Esophagus squamous epithelium (tissue), 5 donors: Measurements from ENCODE around the gene F2RL2. TPM values are rescaled to one million over a fixed set of nuclear protein-coding genes. Genes with fewer than 3 reads are reported as not detected.

Source experiments
- DNase-seq: peaks from one replicate; lab custom pipeline; 2025; lab: John Stamatoyannopoulos, UW
- H3K27ac ChIP-seq, 4 donors: fragments of 200-600 bp; sonication (generic); one replicate each; pipeline ENCODE4 v1.5.1; 2016 to 2019; ENCODE audit warnings: mild to moderate bottlenecking in 1 of 4
- H3K27me3 ChIP-seq, 4 donors: fragments of 200-600 bp; sonication (generic); 1 replicate in 3 of 4; 2 replicates in 1 of 4; pipeline versions ENCODE4 v1.5.1 to v1.6.0; 2017 to 2021; ENCODE audit warnings: antibody characterized with exemption in 1 of 4
- H3K36me3 ChIP-seq, 3 donors: fragments of 200-600 bp; sonication (generic); one replicate each; pipeline ENCODE4 v1.5.1; 2016 to 2019
- H3K4me1 ChIP-seq, 3 donors: fragments of 200-600 bp; sonication (generic); one replicate each; pipeline ENCODE4 v1.5.1; 2017 to 2019
- H3K4me3 ChIP-seq, 4 donors: fragments of 200-600 bp; sonication (generic); 1 replicate in 3 of 4; 2 replicates in 1 of 4; pipeline ENCODE4 v1.5.1; 2016 to 2019; ENCODE audit warnings: mild to moderate bottlenecking in 2 of 4, moderate library complexity in 1 of 4
- H3K9me3 ChIP-seq, 3 donors: fragments of 200-600 bp; sonication (generic); one replicate each; pipeline ENCODE4 v1.5.1; 2016 to 2019
- POLR2A ChIP-seq, 4 donors: fragments of 450-650 bp; IDR thresholded peaks; one replicate each; pipeline ENCODE4 v1.6.1; 2017; ENCODE audit warnings: antibody characterized with exemption in 4 of 4, mild to moderate bottlenecking in 4 of 4, moderate library complexity in 3 of 4
- WGBS, 2 donors: methylation state at CpG; one replicate each; pipeline ENCODE4 v1.1.5; 2018; 5-methylcytosine and 5-hydroxymethylcytosine counted together
- intact Hi-C: fragments of 100-400 bp; cut with DNase I; formaldehyde crosslinking; loops from one replicate; pipeline ENCODE4 v1.15.0; 2022
- total RNA-seq, 4 donors: library from RNA; depleted of rRNA; stranded (reverse); fragments of >200 nt; gene quantifications; one replicate each; pipeline ENCODE4 v1.1.0, GENCODE V29; 2016
- TF ChIP-seq, protein P1 (sequence below), 6 experiments: fragments of 450-650 bp in 4 of 6; fragments of 200-600 bp in 2 of 6; sonication (generic) in 2 of 6; IDR thresholded peaks; one replicate each; pipeline ENCODE4 v1.5.1; 2016 to 2019; ENCODE audit warnings: antibody characterized with exemption in 6 of 6, mild to moderate bottlenecking in 4 of 6, moderate library complexity in 4 of 6
- donor health status: DM: yes; HTN: yes; CAD: no.

F2RL2 gene
- total RNA-seq, 4 donors from 2014 or later: 0.18 to 0.76 (median 0.44) TPM

DNA sequence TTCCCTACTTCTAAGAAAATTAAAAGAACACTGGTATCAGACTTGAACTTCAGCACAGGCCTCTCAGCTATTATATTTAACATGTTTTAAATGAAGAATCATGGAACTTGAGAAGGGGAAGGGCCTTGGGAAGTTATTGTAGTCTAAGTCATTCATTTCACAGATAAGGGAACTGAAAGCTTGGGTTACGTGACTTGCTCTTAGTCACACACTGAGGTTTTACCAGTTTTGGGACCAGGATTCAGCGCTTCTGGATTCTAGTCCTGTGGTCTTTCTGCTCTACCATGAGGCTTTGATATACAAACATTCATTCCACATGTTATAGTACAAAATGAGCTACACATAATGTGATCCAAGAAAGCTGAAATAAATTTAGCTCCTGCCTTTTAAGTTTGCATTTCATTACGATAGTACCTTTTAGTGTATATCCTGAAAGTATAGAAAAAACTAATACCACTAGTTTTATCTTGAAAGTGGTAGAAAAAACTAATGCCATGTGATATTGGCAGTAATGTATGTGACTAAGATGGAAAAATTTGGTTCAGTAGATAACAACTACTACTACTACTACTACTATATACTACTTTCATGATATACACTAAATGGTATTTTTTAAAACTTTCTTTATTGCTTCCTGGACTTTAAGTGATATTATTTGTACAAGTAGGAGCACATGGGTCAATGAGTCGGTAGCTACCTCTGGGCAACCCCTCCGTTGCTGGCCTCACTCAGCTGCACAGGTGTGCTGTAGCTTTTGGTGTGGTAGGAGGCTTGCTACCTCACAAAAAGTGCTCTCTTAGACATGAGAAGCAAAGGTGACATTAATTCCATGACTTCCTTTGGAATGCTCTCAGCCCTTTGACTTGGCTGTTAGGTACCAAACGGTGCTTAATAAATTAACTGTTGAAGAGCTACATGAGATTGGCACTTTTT lies 40.7 kb downstream of the F2RL2 start:
- no peaks in the 10 kb centered on the region for H3K9me3 ChIP-seq
- H3K27ac ChIP-seq: no peak overlapping the region
- H3K4me1 ChIP-seq: peaks cover 0 to 11% (median 6%) of the 10 kb centered on the region in 3 donors
- no peak overlapping the region for H3K4me3 ChIP-seq
- WGBS, 2 donors: 70 to 79% methylated on average over 6 of the region's 6 CpGs
- no peaks in the 10 kb centered on the region for H3K36me3 ChIP-seq
- TF ChIP-seq, protein P1, sequence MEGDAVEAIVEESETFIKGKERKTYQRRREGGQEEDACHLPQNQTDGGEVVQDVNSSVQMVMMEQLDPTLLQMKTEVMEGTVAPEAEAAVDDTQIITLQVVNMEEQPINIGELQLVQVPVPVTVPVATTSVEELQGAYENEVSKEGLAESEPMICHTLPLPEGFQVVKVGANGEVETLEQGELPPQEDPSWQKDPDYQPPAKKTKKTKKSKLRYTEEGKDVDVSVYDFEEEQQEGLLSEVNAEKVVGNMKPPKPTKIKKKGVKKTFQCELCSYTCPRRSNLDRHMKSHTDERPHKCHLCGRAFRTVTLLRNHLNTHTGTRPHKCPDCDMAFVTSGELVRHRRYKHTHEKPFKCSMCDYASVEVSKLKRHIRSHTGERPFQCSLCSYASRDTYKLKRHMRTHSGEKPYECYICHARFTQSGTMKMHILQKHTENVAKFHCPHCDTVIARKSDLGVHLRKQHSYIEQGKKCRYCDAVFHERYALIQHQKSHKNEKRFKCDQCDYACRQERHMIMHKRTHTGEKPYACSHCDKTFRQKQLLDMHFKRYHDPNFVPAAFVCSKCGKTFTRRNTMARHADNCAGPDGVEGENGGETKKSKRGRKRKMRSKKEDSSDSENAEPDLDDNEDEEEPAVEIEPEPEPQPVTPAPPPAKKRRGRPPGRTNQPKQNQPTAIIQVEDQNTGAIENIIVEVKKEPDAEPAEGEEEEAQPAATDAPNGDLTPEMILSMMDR (IDR thresholded peaks at IDR 0.05): no peak
- TF ChIP-seq POLR2A (IDR thresholded peaks at IDR 0.05): no peak
- no peak for DNase-seq
- H3K27me3 ChIP-seq: no peaks in the 10 kb centered on the region
- intact Hi-C loops: no loop called here

DNA sequence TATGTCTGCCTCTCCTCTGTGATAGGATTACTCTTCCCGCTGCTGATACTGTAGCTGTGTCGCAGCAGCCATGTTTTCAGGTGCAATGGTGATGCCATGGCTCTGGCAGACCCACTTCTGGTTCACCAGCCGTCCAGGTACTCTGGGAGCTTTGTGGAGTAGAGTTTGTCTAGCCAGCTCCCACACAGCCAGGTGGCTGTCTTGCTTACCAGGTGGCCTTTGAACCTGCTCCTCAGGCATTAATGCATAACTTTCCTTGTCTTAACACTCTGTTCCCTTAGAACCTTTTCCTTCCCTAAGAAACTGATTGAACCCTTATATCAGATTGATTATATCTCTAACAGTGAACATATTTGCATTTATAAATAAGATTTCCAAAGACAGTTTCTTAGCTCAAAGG lies 42.2 kb downstream of the F2RL2 start:
- H3K4me3 ChIP-seq: no peak overlapping the region
- intact Hi-C loops: no loop called here
- TF ChIP-seq, protein P1 (IDR thresholded peaks at IDR 0.05): no peak
- no peak for TF ChIP-seq POLR2A (IDR thresholded peaks at IDR 0.05)
- H3K27ac ChIP-seq: no peak overlapping the region
- H3K4me1 ChIP-seq: peaks cover 0 to 12% (median 6%) of the 10 kb centered on the region in 3 donors
- H3K36me3 ChIP-seq: no peaks in the 10 kb centered on the region
- no peak for DNase-seq
- 85 to 97% methylated on average over 3 of the region's 3 CpGs for WGBS, 2 donors
- no peaks in the 10 kb centered on the region for H3K9me3 ChIP-seq
- no peaks in the 10 kb centered on the region for H3K27me3 ChIP-seq

DNA sequence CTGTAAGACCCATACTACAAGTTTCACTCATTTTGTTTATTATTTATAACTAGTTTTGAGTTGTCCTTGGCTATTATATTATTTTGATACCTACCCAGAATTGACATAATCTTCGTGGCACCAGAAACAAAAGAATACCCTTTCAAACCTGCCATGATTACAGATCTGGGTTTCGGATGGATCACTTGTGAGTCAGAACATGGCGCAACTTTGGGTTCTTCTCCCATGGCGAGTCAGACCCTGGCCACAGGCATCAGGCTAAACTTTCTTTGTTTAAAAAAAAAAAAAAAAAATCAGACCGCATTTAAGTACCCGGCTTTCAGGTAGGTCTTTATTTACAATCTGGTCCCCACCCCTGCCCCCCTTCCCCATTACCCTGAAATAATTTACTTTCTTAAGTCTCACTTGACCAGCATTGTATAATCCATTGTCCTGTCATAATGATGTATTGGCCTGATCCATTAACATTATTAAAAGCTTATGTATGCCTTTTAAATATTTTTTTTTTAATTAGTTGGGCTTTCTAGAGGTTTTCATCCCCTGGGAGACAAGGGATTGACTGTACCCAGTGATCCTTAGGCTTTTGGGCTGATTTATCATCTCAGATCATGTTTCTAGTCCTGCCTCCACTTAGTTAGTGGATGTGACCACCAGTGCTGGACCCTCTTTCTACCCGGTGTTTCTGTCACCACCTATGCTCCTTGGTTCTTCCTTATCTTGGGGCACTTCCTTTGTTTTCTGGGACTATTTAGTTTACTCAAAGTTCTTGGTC lies 43.9 kb downstream of the F2RL2 start:
- intact Hi-C loops: no loop called here
- Histone ChIP-seq H3K4me1 (peaks cover 0 to 12% (median 6%) of the 10 kb centered on the region in 3 donors), H3K9me3 (no peaks in the 10 kb centered on the region), H3K36me3 (no peaks in the 10 kb centered on the region), H3K4me3 (no peak overlapping the region), H3K27me3 (no peaks in the 10 kb centered on the region), H3K27ac (no peak overlapping the region)
- 51 to 61% methylated on average over 7 of the region's 7 CpGs for WGBS, 2 donors
- TF ChIP-seq, protein P1 (IDR thresholded peaks at IDR 0.05): no peak
- TF ChIP-seq POLR2A (IDR thresholded peaks at IDR 0.05): no peak
- DNase-seq: no peak

DNA sequence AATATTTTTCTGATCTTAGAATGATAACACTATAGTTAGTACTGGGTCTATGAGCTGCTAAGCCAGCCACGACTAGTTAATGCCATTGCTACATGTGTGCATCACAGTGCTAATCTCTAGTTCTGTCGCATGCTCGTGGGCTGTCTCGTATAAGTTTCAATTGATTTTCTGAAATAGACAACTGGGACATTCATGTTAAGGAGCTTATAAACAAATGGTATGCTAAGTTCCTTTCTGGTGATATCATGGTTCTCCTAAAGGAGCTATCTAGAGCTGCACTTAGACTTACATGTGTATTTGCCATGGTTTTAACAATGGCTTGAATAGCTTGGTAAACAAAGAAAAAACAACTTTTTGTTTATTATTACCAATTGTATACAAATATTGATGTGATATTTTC lies 46.2 kb downstream of the F2RL2 start:
- H3K4me1 ChIP-seq: peaks cover 0 to 7% (median 0%) of the 10 kb centered on the region in 3 donors
- H3K27me3 ChIP-seq: no peaks in the 10 kb centered on the region
- no peak for DNase-seq
- 81 to 93% methylated on average over 4 of the region's 4 CpGs for WGBS, 2 donors
- no peak overlapping the region for H3K4me3 ChIP-seq
- H3K27ac ChIP-seq: no peak overlapping the region
- no peaks in the 10 kb centered on the region for H3K9me3 ChIP-seq
- no peak for TF ChIP-seq POLR2A (IDR thresholded peaks at IDR 0.05)
- TF ChIP-seq, protein P1 (IDR thresholded peaks at IDR 0.05): no peak
- no peaks in the 10 kb centered on the region for H3K36me3 ChIP-seq
- intact Hi-C loops: no loop called here

DNA sequence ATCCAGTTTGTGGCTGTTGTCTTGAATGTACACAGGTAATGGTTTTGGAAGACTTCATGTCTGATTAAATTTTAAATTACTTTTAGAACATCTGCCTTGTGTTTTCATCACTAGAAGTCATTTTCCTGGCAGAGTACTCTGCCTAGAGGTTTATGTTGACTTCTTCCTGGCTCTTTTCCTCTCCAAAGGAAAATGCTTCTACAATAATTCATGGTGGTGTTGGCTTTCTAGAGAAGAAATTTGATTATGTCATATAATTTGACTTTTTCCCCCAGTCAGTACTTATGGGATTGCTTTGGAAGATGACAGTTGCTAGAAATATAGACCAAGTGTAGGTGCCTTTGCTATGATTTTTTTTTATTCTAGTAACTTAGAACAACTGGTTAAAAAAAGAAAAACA lies 46.8 kb downstream of the F2RL2 start:
- Histone ChIP-seq H3K27ac (no peak overlapping the region), H3K27me3 (no peaks in the 10 kb centered on the region), H3K9me3 (no peaks in the 10 kb centered on the region), H3K36me3 (no peaks in the 10 kb centered on the region), H3K4me3 (no peak overlapping the region), H3K4me1 (peaks cover 0 to 7% (median 0%) of the 10 kb centered on the region in 3 donors)
- TF ChIP-seq, protein P1 (IDR thresholded peaks at IDR 0.05): no peak
- no peak for TF ChIP-seq POLR2A (IDR thresholded peaks at IDR 0.05)
- DNase-seq: no peak
- intact Hi-C loops: no loop called here
